Esophagus mucosa (tissue), 1 donor: ENCODE data around the gene SPPL2A. TPM values are rescaled to one million over a fixed set of nuclear protein-coding genes. Genes with fewer than 3 reads are reported as not detected.

ENCODE experiments used
- ATAC-seq: fragments of 200-7000 bp; cut with Tn5 transposase; one replicate; pipeline ENCODE4 v1.9.1; 2020
- total RNA-seq: library from RNA; stranded (reverse); gene quantifications from one replicate; pipeline ENCODE4 v1.2.4, GENCODE V29; 2023
- donor health status: DM: yes; HTN: yes; CAD: no.

Gene SPPL2A
- total RNA-seq, 1 donor from 2014 or later: 52.8 TPM

GRCh38 chr15:50686469-50687301 lies 78.8 kb downstream of the SPPL2A start, which contains the start of gene TRPM7:
Gene TRPM7 (minus strand): TSS chr15:50686797. CDS start chr15:50686533, 264 bp downstream.
- ATAC-seq: peak; percentile 95

DNA sequence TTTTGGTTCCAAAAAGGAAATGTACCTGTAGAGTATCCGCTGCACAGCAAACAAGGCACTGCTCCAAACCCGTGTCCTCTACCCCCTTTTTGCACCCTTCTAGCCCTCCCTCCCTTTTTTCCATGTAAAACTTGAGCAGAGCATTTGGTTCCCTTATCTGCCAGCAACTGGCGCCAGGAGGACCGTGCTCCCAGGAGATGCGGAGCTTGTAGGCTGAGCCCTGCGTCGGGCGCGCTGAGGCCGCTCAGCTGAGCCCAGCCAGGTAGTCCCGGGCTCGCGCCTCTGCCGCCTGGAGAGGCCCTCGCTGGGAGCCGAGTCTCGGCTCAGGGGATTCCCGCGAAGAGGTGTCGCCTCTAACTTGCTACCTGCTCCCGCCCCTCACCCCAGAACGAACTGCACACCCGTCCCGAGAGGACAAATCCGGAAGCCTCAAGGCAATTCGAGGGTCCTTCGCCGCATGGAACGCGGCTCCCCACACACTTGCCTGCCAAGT lies 79.5 kb downstream of the SPPL2A start:
- ATAC-seq: peak; percentile 63

GRCh38 chr15:50685191-50685975 lies 80.1 kb downstream of the SPPL2A start:
- no peak for ATAC-seq

- no peak for ATAC-seq
Observed at GRCh38 chr15:50681467-50681866, 84.0 kb downstream of the SPPL2A start.

- peak; percentile 29 for ATAC-seq
Observed at GRCh38 chr15:50676799-50677483, 88.6 kb downstream of the SPPL2A start.

DNA sequence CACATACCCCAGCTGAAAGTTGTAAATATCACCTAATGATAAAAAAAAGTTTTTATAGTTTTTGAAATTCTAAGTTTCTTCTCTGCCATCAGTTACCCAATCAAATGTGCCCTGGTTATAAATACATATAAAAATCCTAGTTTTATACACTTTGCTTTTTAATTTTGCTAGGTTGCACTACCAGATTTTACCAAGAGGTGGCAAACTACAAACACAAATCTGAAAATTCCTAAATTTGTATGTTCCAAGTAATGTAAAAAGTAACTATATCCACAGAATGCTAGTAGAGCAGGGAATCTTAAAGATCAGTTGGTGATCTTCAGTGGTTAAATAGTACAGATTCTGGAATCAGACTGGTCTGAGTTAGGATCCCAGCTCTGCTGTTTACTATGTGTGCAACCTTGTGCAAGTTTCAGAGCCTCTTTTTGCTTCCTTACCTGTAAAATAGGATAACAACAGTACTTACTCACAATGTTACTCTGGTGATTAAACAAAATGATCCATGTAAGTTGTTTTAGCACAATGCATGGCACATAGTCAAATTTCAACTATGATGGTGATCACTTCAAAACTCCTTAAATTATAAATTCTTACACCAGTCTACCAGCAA lies 89.9 kb downstream of the SPPL2A start:
- no peak for ATAC-seq

GRCh38 chr15:50670115-50670514 lies 95.4 kb downstream of the SPPL2A start:
- ATAC-seq: no peak

DNA sequence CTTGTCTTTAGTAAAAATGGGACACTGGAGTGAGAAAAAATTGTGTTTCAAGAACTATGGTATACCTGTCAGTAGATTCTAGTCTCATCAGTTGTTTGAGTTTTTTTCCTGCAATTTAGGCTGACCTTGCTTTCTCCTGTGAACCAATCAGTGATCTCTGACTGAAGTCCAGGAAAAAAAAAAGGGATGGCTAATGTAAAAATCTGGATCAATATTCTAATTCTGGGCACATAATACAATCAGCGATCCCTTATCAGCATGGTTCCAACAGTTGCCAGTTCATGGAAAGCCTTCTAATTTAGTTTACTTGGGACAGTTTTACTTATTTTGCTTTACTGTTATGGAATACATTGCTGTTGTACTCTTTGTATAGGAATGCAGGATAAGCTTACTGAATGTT lies 95.9 kb downstream of the SPPL2A start:
- no peak for ATAC-seq

DNA sequence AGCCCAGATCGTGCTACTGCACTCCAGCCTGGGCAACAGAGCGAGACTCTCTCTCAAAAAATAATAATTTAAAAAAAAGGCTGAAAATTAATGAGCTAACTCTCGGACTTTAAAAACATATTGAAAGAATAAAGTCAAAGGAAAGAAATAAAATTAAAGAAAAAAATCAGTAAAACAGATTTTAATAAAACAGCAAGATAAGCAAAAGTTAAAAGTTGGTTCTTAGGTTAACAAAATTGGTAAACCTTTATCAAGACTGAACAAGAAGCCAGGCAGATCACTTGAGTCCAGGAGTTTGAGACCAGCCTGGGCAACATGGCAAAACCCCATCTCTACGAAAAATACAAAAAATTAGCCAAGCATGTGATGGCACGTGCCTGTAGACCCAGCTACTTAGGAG lies 99.6 kb downstream of the SPPL2A start:
- ATAC-seq: no peak

DNA sequence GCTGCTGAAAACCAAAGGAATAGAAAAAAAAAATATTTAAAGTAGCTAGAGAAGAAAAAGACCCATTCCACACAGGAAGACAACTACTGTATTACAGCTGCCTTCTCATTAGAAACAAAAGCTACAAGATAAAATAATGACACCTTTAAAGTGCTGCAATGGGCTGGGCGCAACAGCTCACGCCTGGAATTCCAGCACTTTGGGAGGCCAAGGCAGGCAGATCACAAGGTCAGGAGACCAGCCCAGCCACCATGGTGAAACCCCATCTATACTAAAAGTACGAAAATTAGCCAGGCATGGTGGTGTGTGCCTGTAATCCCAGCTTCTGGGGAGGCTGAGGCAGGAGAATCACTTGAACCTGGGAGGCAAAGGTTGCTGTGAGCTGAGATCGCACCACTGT lies 110.0 kb downstream of the SPPL2A start:
- no peak for ATAC-seq

DNA sequence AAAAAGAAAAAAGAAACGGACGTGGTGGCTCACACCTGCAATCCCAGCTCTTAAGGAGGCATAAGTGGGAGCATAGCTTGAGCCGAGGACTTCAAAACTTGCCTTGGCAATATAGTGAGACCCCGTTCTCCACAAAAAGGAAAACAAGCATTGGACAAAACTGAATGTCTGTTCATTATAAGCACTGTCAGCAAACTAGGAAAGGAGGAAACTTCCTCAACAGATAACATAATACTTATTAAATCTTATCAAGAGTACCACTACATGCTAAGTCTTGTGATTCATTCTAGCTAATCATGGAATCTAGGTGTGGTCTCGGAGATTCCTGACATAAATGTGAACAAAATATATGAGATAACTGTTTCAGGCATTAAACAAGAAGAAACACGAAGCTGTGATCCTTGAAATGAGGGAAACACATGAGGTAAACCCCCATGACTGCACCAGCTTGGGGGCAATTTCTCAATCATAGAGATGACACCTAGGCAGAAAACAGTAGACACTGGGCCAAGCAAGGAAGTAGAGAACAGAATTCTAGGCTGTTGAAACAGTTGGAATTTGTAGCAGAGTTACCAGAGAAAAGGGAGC lies 112.3 kb downstream of the SPPL2A start:
- ATAC-seq: no peak

DNA sequence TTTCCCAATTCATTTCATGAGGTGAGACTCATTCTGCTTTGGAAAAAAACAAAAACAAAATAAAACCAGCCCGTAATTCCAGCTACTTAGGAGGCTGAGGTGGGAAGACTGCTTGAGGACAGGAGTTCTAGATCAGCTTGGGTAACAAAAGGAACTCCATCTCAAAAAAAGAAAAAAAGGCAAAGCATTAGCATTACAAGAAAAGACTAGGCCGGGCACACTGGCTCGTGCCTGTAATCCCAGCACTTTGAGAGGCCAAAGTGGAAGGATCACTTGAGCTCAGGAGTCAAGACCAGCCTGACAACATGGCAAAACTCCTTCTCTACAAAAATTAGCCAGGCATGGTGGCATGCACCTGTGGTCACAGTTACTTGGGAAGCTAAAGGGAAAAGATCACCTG lies 112.8 kb downstream of the SPPL2A start:
- no peak for ATAC-seq

Other genes with a start within 250 kb of the SPPL2A start
- gene USP50, start 219.0 kb downstream of the SPPL2A start, total RNA-seq: not detected
- 16.3 TPM for gene TRPM7, start 78.9 kb downstream of the SPPL2A start, total RNA-seq
- 8.0 TPM for gene AP4E1, start 143.0 kb upstream of the SPPL2A start, total RNA-seq